Choroid plexus epithelial cell (primary cell): Measurements from ENCODE around the gene STAB1.

ENCODE experiments used
- DNase-seq: peaks from one replicate; pipeline ENCODE4 v3.0.0-alpha.2; 2010; ENCODE audit warnings: low read depth
- H3K4me3 ChIP-seq: 2 replicates; pipeline ENCODE4 v1.5.1; 2011; ENCODE audit warnings: low read depth, mild to moderate bottlenecking, control low read depth, low read length, moderate library complexity
- CTCF ChIP-seq: conservative IDR thresholded peaks from 2 replicates; pipeline ENCODE4 v1.5.1; 2011; ENCODE audit warnings: low read depth, mild to moderate bottlenecking, control low read depth, inconsistent platforms, low read length, moderate library complexity

Gene STAB1

GRCh38 chr3:52451237-52452083 lies 43.7 kb upstream of the STAB1 start:
- no peak overlapping the region for H3K4me3 ChIP-seq
- peak; percentile 10 for TF ChIP-seq CTCF
- no peak for DNase-seq

- H3K4me3 ChIP-seq: no peak overlapping the region
- no peak for TF ChIP-seq CTCF
- no peak for DNase-seq
Measured at GRCh38 chr3:52452126-52452525, 43.0 kb upstream of the STAB1 start.

GRCh38 chr3:52452570-52453221 lies 42.4 kb upstream of the STAB1 start:
- no peak overlapping the region for H3K4me3 ChIP-seq

GRCh38 chr3:52453496-52454249 lies 41.5 kb upstream of the STAB1 start, which contains the start of gene TNNC1:
Gene TNNC1, minus strand, starts transcription at chr3:52454041. Its CDS starts 26 bp downstream, at chr3:52454015.
- no peak for DNase-seq
- no peak within 1 kb of the TSS for H3K4me3 ChIP-seq
- no peak for TF ChIP-seq CTCF

More at GRCh38 chr3:52452570-52453221, 42.4 kb upstream of the STAB1 start:
- no peak for TF ChIP-seq CTCF
- no peak for DNase-seq

- no peak overlapping the region for H3K4me3 ChIP-seq
- no peak for DNase-seq
- no peak for TF ChIP-seq CTCF
Measured at GRCh38 chr3:52454250-52454937, 40.7 kb upstream of the STAB1 start.

GRCh38 chr3:52454938-52455282 lies 40.2 kb upstream of the STAB1 start:
- peak overlapping the region; percentile 81 for H3K4me3 ChIP-seq
- DNase-seq: no peak
- TF ChIP-seq CTCF: no peak
